ENCODE results near the gene SETD3.
"Not testable (repeated sequence)": the region's sequence is repeated elsewhere in the genome, so short reads cannot be mapped to it uniquely, and the experiment has no call there.

The SETD3 gene

GRCh38 chr14:99351166-99352007, 129.3 kb downstream of the SETD3 start:
- no peak overlapping the region for H3K4me3 ChIP-seq (ENCODE audit: low read depth in 1 of 2, low read length in 2 of 2)
- no peaks in the 10 kb centered on the region for H3K4me1 ChIP-seq (ENCODE audit: control insufficient read depth in 1 of 2, insufficient read depth in 2 of 2, low read length in 2 of 2)
- no peaks in the 10 kb centered on the region for H3K36me3 ChIP-seq (ENCODE audit: control insufficient read depth in 1 of 2, insufficient read depth in 2 of 2, low read length in 2 of 2)
- H3K27ac ChIP-seq (ENCODE audit: low read length): no peak overlapping the region
- no peaks in the 10 kb centered on the region for H3K27me3 ChIP-seq (ENCODE audit: low read depth, low read length)
- H3K9me3 ChIP-seq (ENCODE audit: control insufficient read depth in 1 of 2, low read length in 2 of 2): no peaks in the 10 kb centered on the region

- H3K4me1 ChIP-seq (ENCODE audit: control insufficient read depth in 1 of 2, insufficient read depth in 2 of 2, low read length in 2 of 2): no peaks in the 10 kb centered on the region
- no peak overlapping the region for H3K27ac ChIP-seq (ENCODE audit: low read length)
- no peaks in the 10 kb centered on the region for H3K36me3 ChIP-seq (ENCODE audit: control insufficient read depth in 1 of 2, insufficient read depth in 2 of 2, low read length in 2 of 2)
- no peaks in the 10 kb centered on the region for H3K27me3 ChIP-seq (ENCODE audit: low read depth, low read length)
- H3K4me3 ChIP-seq (ENCODE audit: low read depth in 1 of 2, low read length in 2 of 2): no peak overlapping the region
- no peaks in the 10 kb centered on the region for H3K9me3 ChIP-seq (ENCODE audit: control insufficient read depth in 1 of 2, low read length in 2 of 2)
Measured at GRCh38 chr14:99350751-99351150, 129.9 kb downstream of the SETD3 start.

- H3K36me3 ChIP-seq (ENCODE audit: control insufficient read depth in 1 of 2, insufficient read depth in 2 of 2, low read length in 2 of 2): no peaks in the 10 kb centered on the region
Measured at GRCh38 chr14:99349721-99350495, 130.8 kb downstream of the SETD3 start.

GRCh38 chr14:99348816-99349614, 131.6 kb downstream of the SETD3 start:
- no peak overlapping the region for H3K27ac ChIP-seq (ENCODE audit: low read length)
- no peaks in the 10 kb centered on the region for H3K36me3 ChIP-seq (ENCODE audit: control insufficient read depth in 1 of 2, insufficient read depth in 2 of 2, low read length in 2 of 2)
- H3K4me1 ChIP-seq (ENCODE audit: control insufficient read depth in 1 of 2, insufficient read depth in 2 of 2, low read length in 2 of 2): no peaks in the 10 kb centered on the region
- no peak overlapping the region for H3K4me3 ChIP-seq (ENCODE audit: low read depth in 1 of 2, low read length in 2 of 2)
- no peaks in the 10 kb centered on the region for H3K9me3 ChIP-seq (ENCODE audit: control insufficient read depth in 1 of 2, low read length in 2 of 2)
- H3K27me3 ChIP-seq (ENCODE audit: low read depth, low read length): no peaks in the 10 kb centered on the region

More at GRCh38 chr14:99349721-99350495, 130.8 kb downstream of the SETD3 start:
- Histone ChIP-seq H3K4me3 (ENCODE audit: low read depth in 1 of 2, low read length in 2 of 2) (no peak overlapping the region), H3K27me3 (ENCODE audit: low read depth, low read length) (no peaks in the 10 kb centered on the region), H3K27ac (ENCODE audit: low read length) (no peak overlapping the region), H3K9me3 (ENCODE audit: control insufficient read depth in 1 of 2, low read length in 2 of 2) (no peaks in the 10 kb centered on the region), H3K4me1 (ENCODE audit: control insufficient read depth in 1 of 2, insufficient read depth in 2 of 2, low read length in 2 of 2) (no peaks in the 10 kb centered on the region)

GRCh38 chr14:99348231-99348630, 132.4 kb downstream of the SETD3 start:
- H3K27ac ChIP-seq (ENCODE audit: low read length); H3K9me3 ChIP-seq (ENCODE audit: control insufficient read depth in 1 of 2, low read length in 2 of 2); H3K27me3 ChIP-seq (ENCODE audit: low read depth, low read length); H3K4me1 ChIP-seq (ENCODE audit: control insufficient read depth in 1 of 2, insufficient read depth in 2 of 2, low read length in 2 of 2); H3K36me3 ChIP-seq (ENCODE audit: control insufficient read depth in 1 of 2, insufficient read depth in 2 of 2, low read length in 2 of 2); H3K4me3 ChIP-seq (ENCODE audit: low read depth in 1 of 2, low read length in 2 of 2): not testable (repeated sequence)

Data from muscle layer of duodenum (tissue), 2 donors.